Measurements from ENCODE around the gene NR1D1.

DNA sequence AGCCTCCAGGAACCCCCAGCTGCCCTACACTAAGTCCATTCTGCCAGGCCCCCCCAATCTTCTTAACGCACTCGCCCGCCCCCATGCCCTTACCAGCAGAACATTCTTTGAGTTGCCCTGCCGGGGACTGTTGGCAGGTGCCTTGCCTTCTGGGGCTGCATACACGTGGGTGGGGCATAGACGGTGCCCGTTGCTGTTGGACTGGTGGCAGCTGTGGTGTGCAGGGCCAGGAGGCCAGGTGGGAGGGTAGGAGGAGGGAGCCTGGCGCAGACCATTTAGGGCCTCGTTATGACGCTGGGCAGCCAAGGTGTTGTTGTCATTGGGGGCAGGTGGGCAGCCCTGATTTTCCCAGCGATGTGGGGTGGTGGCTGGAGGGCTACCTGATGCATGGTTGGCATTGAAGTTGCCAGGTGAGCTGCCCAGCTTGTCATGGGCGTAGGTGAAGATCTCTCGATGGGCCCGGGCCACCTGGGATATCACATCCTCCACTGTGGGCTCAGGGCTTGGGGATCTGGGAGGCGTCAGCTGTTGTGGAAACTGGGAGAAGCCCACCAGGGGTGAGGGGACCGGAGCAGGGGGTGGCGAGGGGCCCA lies 4.9 kb downstream of the NR1D1 start:
- peak; percentile 36; the same call in 1 of the 2 replicates for TF ChIP-seq POLR2AphosphoS5 (IDR thresholded peaks at IDR 0.05; ENCODE audit: low read depth)
- TF ChIP-seq, protein P1, sequence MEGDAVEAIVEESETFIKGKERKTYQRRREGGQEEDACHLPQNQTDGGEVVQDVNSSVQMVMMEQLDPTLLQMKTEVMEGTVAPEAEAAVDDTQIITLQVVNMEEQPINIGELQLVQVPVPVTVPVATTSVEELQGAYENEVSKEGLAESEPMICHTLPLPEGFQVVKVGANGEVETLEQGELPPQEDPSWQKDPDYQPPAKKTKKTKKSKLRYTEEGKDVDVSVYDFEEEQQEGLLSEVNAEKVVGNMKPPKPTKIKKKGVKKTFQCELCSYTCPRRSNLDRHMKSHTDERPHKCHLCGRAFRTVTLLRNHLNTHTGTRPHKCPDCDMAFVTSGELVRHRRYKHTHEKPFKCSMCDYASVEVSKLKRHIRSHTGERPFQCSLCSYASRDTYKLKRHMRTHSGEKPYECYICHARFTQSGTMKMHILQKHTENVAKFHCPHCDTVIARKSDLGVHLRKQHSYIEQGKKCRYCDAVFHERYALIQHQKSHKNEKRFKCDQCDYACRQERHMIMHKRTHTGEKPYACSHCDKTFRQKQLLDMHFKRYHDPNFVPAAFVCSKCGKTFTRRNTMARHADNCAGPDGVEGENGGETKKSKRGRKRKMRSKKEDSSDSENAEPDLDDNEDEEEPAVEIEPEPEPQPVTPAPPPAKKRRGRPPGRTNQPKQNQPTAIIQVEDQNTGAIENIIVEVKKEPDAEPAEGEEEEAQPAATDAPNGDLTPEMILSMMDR (IDR thresholded peaks at IDR 0.05; ENCODE audit: insufficient read depth, low read length) = no peak
- no peak for TF ChIP-seq SPI1 (IDR thresholded peaks at IDR 0.05; ENCODE audit: borderline replicate concordance, low read depth)

Measured in HL-60 (cell line).